ENCODE data around the gene AP4B1.

AP4B1 gene

DNA sequence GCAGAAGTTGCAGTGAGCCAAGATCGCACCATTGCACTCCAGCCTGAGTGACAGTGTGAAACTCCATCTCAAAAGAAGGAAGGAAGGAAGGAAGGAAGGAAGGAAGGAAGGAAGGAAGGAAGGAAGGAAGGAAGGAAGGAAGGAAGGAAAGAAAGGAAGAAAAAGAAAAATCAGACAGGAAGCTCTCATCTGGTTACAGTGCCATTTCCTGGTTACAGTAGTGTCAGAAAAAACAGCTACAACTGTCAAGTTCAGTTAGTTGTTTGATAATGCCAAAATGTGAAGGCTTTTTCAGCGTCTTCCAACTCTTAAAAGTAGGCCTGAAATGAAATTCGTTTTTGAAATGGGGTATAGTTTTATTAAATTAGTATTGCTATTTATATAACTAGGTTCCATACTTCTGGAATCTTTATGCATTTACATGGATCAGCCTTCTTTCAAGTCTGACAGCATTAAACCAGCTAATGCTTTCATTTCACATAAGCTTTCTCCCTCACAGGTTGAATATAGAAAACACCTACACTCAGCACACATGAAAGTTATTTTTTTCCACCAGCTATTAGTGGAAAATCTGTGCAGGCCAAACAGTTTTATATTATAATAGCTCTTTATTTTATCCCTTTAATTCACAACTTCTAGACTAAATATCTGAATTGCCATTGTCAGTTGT lies 54.3 kb downstream of the AP4B1 start:
- H3K36me3 ChIP-seq (replicated peaks; ENCODE audit: insufficient read depth, low read length) = no peaks in the 10 kb centered on the region
- H3F3A ChIP-seq (ENCODE audit: insufficient read depth, low read length) = no peaks in the 10 kb centered on the region
- DNase-seq = no peak
- no peaks in the 10 kb centered on the region for H3K9me3 ChIP-seq (replicated peaks; ENCODE audit: insufficient read depth, low read length)
- H3K27me3 ChIP-seq (replicated peaks; ENCODE audit: insufficient read depth, low read length) = no peaks in the 10 kb centered on the region
- no peak overlapping the region for H3K27ac ChIP-seq (ENCODE audit: low read length)
- no peak overlapping the region for H2AFZ ChIP-seq (ENCODE audit: low read length)
- TF ChIP-seq, protein P1, sequence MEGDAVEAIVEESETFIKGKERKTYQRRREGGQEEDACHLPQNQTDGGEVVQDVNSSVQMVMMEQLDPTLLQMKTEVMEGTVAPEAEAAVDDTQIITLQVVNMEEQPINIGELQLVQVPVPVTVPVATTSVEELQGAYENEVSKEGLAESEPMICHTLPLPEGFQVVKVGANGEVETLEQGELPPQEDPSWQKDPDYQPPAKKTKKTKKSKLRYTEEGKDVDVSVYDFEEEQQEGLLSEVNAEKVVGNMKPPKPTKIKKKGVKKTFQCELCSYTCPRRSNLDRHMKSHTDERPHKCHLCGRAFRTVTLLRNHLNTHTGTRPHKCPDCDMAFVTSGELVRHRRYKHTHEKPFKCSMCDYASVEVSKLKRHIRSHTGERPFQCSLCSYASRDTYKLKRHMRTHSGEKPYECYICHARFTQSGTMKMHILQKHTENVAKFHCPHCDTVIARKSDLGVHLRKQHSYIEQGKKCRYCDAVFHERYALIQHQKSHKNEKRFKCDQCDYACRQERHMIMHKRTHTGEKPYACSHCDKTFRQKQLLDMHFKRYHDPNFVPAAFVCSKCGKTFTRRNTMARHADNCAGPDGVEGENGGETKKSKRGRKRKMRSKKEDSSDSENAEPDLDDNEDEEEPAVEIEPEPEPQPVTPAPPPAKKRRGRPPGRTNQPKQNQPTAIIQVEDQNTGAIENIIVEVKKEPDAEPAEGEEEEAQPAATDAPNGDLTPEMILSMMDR (IDR thresholded peaks at IDR 0.05; ENCODE audit: low read length) = no peak
- no peak for TF ChIP-seq EZH2 (optimal IDR thresholded peaks at IDR 0.05; ENCODE audit: low read depth, low read length)
- TF ChIP-seq EZH2phosphoT487 (IDR thresholded peaks at IDR 0.05; ENCODE audit: low read length) = no peak
- no peaks in the 10 kb centered on the region for H3K79me2 ChIP-seq (ENCODE audit: low read length)
- no peak overlapping the region for H3K4me2 ChIP-seq (ENCODE audit: low read depth, low read length)
- H3K9ac ChIP-seq (ENCODE audit: low read length) = no peak overlapping the region
- no peaks in the 10 kb centered on the region for H4K20me1 ChIP-seq (ENCODE audit: insufficient read depth, low read length)
- H3K9me2 ChIP-seq (replicated peaks; ENCODE audit: insufficient read depth, low read length) = no peaks in the 10 kb centered on the region
- H3K4me1 ChIP-seq (ENCODE audit: low read length) = no peaks in the 10 kb centered on the region
- no peak overlapping the region for H3K4me3 ChIP-seq (ENCODE audit: low read length)

DNA sequence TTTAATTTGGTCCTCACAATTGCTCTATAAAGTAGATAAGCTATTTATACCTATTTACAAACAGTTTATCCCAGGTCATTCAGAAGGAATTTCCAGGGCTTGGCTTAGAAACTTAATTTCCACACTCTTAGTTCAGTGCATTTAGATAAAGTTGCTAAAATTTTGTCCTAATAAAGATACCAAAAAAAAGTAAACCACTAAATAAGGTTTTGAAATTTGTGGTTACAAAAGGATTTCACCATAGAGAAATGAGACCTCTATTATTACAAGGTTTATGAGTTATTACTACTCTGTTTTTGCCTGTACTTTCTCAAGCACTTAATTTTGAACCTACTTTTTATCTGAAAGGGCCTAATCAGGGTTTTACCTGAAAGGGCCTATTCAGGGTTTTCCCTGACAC lies 55.5 kb downstream of the AP4B1 start:
- no peak for DNase-seq
- no peak overlapping the region for H3K4me3 ChIP-seq (ENCODE audit: low read length)
- no peaks in the 10 kb centered on the region for H3K27me3 ChIP-seq (replicated peaks; ENCODE audit: insufficient read depth, low read length)

DNA sequence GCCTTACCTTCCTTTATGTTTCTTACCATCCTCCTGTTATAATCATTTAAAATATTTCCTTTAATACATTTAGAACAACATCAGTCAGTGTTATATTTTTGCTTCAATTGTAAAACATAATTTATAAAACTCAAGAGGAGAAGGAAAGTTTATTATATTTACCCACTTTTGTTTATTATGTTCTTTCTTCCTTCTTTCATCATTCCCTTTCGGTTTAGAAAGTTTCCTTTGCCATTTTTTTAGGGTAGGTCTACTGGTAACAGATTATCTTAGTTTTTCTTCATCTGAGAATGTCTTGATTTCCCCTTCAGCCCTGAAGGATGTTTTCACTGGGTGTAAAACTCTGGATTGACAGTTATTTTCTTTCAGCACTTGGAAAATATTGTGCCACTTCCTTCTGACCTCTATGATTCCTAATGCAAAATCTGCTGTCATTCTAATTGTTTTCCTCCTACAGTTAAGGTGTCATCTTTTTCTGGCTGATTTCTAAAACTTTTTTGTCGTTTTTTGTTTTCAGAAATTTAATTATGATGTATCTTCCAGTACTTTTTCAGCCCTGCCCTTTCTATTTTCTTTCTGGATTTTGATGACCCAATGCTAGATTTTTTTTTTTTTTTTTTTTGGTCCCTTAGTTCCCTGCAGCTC lies 58.1 kb downstream of the AP4B1 start:
- Histone ChIP-seq H3K4me1 (ENCODE audit: low read length) (no peaks in the 10 kb centered on the region), H3K4me2 (ENCODE audit: low read depth, low read length) (no peak overlapping the region), H4K20me1 (ENCODE audit: insufficient read depth, low read length) (no peaks in the 10 kb centered on the region), H3F3A (ENCODE audit: insufficient read depth, low read length) (no peaks in the 10 kb centered on the region), H3K9me3 (replicated peaks; ENCODE audit: insufficient read depth, low read length) (no peaks in the 10 kb centered on the region), H3K4me3 (ENCODE audit: low read length) (no peak overlapping the region), H3K9ac (ENCODE audit: low read length) (no peak overlapping the region), H3K36me3 (replicated peaks; ENCODE audit: insufficient read depth, low read length) (no peaks in the 10 kb centered on the region), H3K79me2 (ENCODE audit: low read length) (no peaks in the 10 kb centered on the region), H3K9me2 (replicated peaks; ENCODE audit: insufficient read depth, low read length) (no peaks in the 10 kb centered on the region), H3K27me3 (replicated peaks; ENCODE audit: insufficient read depth, low read length) (no peaks in the 10 kb centered on the region), H2AFZ (ENCODE audit: low read length) (no peak overlapping the region), H3K27ac (ENCODE audit: low read length) (no peak overlapping the region)
- TF ChIP-seq, protein P1 (IDR thresholded peaks at IDR 0.05; ENCODE audit: low read length) = no peak
- no peak for TF ChIP-seq EZH2phosphoT487 (IDR thresholded peaks at IDR 0.05; ENCODE audit: low read length)
- TF ChIP-seq EZH2 (optimal IDR thresholded peaks at IDR 0.05; ENCODE audit: low read depth, low read length) = no peak
- no peak for DNase-seq

More for the DNA sequence above, 55.5 kb downstream of the AP4B1 start:
- no peak overlapping the region for H2AFZ ChIP-seq (ENCODE audit: low read length)
- TF ChIP-seq, protein P1 (IDR thresholded peaks at IDR 0.05; ENCODE audit: low read length) = no peak
- no peaks in the 10 kb centered on the region for H3K4me1 ChIP-seq (ENCODE audit: low read length)
- H4K20me1 ChIP-seq (ENCODE audit: insufficient read depth, low read length) = no peaks in the 10 kb centered on the region
- H3K27ac ChIP-seq (ENCODE audit: low read length) = no peak overlapping the region
- H3K9ac ChIP-seq (ENCODE audit: low read length) = no peak overlapping the region
- H3K79me2 ChIP-seq (ENCODE audit: low read length) = no peaks in the 10 kb centered on the region
- H3K36me3 ChIP-seq (replicated peaks; ENCODE audit: insufficient read depth, low read length) = no peaks in the 10 kb centered on the region
- H3F3A ChIP-seq (ENCODE audit: insufficient read depth, low read length) = no peaks in the 10 kb centered on the region
- no peak overlapping the region for H3K4me2 ChIP-seq (ENCODE audit: low read depth, low read length)
- H3K9me2 ChIP-seq (replicated peaks; ENCODE audit: insufficient read depth, low read length) = no peaks in the 10 kb centered on the region
- no peaks in the 10 kb centered on the region for H3K9me3 ChIP-seq (replicated peaks; ENCODE audit: insufficient read depth, low read length)
